ENCODE measurements around the gene ADAM12. TPM values are rescaled to one million over a fixed set of nuclear protein-coding genes. Genes with fewer than 3 reads are reported as not detected.

The ADAM12 gene
- total and polyA plus RNA-seq, 10 of the 15 experiments (the other 5 are each of a cell fraction or from before 2014, with no cell fraction given): under 0.01 to 0.62 (median 0.04) TPM; not detected in 5

GRCh38 chr10:126131341-126131740 is 256.9 kb downstream of the ADAM12 start:
- FAIRE-seq: no peak
- ATAC-seq: no peak
- intact Hi-C loops (cut with micrococcal nuclease; ENCODE audit: unreplicated experiment) (no loop called here), in situ Hi-C loops (cut with MboI) (no loop called here)
- RAD21 ChIA-PET (ENCODE audit: unreplicated experiment): no interaction called here
- Histone ChIP-seq H3K27me3 (replicated peaks in 1 of 2; ENCODE audit: control insufficient read depth in 2 of 2, insufficient read depth in 2 of 2, low read length in 1 of 2) (no peaks in the 10 kb centered on the region), H2AFZ (ENCODE audit: control insufficient read depth, low read depth, low read length) (no peak overlapping the region), H3K36me3 (ENCODE audit: control insufficient read depth in 2 of 2, insufficient read depth in 2 of 2, low read length in 1 of 2) (no peaks in the 10 kb centered on the region), H3K9ac (ENCODE audit: control insufficient read depth, insufficient read depth, low read length) (no peak overlapping the region), H3K27ac (ENCODE audit: control insufficient read depth, insufficient read depth) (no peak overlapping the region), H3K4me2 (ENCODE audit: control insufficient read depth, insufficient read depth) (no peak overlapping the region), H3K79me2 (ENCODE audit: control insufficient read depth, insufficient read depth, low read length) (no peaks in the 10 kb centered on the region), H3K4me1 (ENCODE audit: control insufficient read depth, insufficient read depth, low read length) (no peaks in the 10 kb centered on the region), H4K20me1 (ENCODE audit: control insufficient read depth, insufficient read depth) (no peaks in the 10 kb centered on the region), H3K9me3 (replicated peaks; ENCODE audit: control insufficient read depth, insufficient read depth, low read length) (no peaks in the 10 kb centered on the region), H3K4me3 (no peak overlapping the region)
- TF ChIP-seq RELB (IDR thresholded peaks at IDR 0.05; ENCODE audit: low read depth): no peak
- TF ChIP-seq BHLHE40 (IDR thresholded peaks at IDR 0.05; ENCODE audit: borderline replicate concordance in 1 of 2, low read depth in 2 of 2, low read length in 1 of 2): peak in 1 of 2 experiments; percentile 23; a peak in 1 of 4 replicates
- DNase-seq (ENCODE audit: low read depth, low spot score): no peak
- WGBS (ENCODE audit: insufficient coverage, insufficient replicate concordance, low lambda C conversion rate, missing lambda C conversion rate): 19% methylated on average over 4 of the region's 4 CpGs
- POLR2A ChIA-PET: no interaction called here
- no TSS peak for BruUV-seq (replicated peaks)
- CTCF ChIA-PET: no interaction called here
- SMC1A ChIA-PET (ENCODE audit: uncharacterized antibody, unreplicated experiment): no interaction called here

- no peaks in the 10 kb centered on the region for H3K79me2 ChIP-seq (ENCODE audit: control insufficient read depth, insufficient read depth, low read length)
- ATAC-seq: no peak
- in situ Hi-C loops (cut with MboI): no loop called here
- H3K36me3 ChIP-seq (ENCODE audit: control insufficient read depth in 2 of 2, insufficient read depth in 2 of 2, low read length in 1 of 2): no peaks in the 10 kb centered on the region
- H3K9ac ChIP-seq (ENCODE audit: control insufficient read depth, insufficient read depth, low read length): no peak overlapping the region
- no peak overlapping the region for H3K4me3 ChIP-seq
- H3K9me3 ChIP-seq (replicated peaks; ENCODE audit: control insufficient read depth, insufficient read depth, low read length): no peaks in the 10 kb centered on the region
- no peak overlapping the region for H3K27ac ChIP-seq (ENCODE audit: control insufficient read depth, insufficient read depth)
- H4K20me1 ChIP-seq (ENCODE audit: control insufficient read depth, insufficient read depth): no peaks in the 10 kb centered on the region
- ChIA-PET CTCF (no interaction called here), SMC1A (ENCODE audit: uncharacterized antibody, unreplicated experiment) (interaction anchor here (0.6 kb wide), 1 partner anchor 15 kb away, joined by 3 read pairs; no protein-coding TSS in a partner anchor), POLR2A (no interaction called here), RAD21 (ENCODE audit: unreplicated experiment) (no interaction called here)
- no peaks in the 10 kb centered on the region for H3K4me1 ChIP-seq (ENCODE audit: control insufficient read depth, insufficient read depth, low read length)
- no peak overlapping the region for H2AFZ ChIP-seq (ENCODE audit: control insufficient read depth, low read depth, low read length)
- WGBS (ENCODE audit: insufficient coverage, insufficient replicate concordance, low lambda C conversion rate, missing lambda C conversion rate): 36% methylated on average over 9 of the region's 9 CpGs
- TF ChIP-seq ATF2 (IDR thresholded peaks at IDR 0.05; ENCODE audit: low read length): no peak
- no peak for TF ChIP-seq POLR2AphosphoS2 (IDR thresholded peaks at IDR 0.05; ENCODE audit: low read depth, low read length)
- TF ChIP-seq EED (IDR thresholded peaks at IDR 0.05; ENCODE audit: low read depth): no peak
- TF ChIP-seq POU2F2 (IDR thresholded peaks at IDR 0.05; ENCODE audit: borderline replicate concordance, low read depth, low read length): no peak
- TF ChIP-seq E2F8 (IDR thresholded peaks at IDR 0.05; ENCODE audit: low read depth, partially characterized antibody): no peak
- DNase-seq (ENCODE audit: low read depth, low spot score): no peak
- FAIRE-seq: no peak
- BruUV-seq (replicated peaks): no TSS peak
- no peaks in the 10 kb centered on the region for H3K27me3 ChIP-seq (replicated peaks in 1 of 2; ENCODE audit: control insufficient read depth in 2 of 2, insufficient read depth in 2 of 2, low read length in 1 of 2)
- H3K4me2 ChIP-seq (ENCODE audit: control insufficient read depth, insufficient read depth): no peak overlapping the region
- intact Hi-C loops (cut with micrococcal nuclease; ENCODE audit: unreplicated experiment): no loop called here
Measured at GRCh38 chr10:126130271-126130710, 258.0 kb downstream of the ADAM12 start.

Measured in GM12878 (cell line).